Erythroblast (primary cell): ENCODE measurements around the gene TMPRSS11A.

Experiments
- GATA1 ChIP-seq: IDR thresholded peaks from 2 replicates; pipeline ENCODE4 v1.6.1; 2011; ENCODE audit warnings: low read depth, mild to moderate bottlenecking, control low read depth, low read length, moderate library complexity
- POLR2A ChIP-seq: IDR thresholded peaks from 2 replicates; pipeline ENCODE4 v1.6.1; 2011; ENCODE audit warnings: mild to moderate bottlenecking, low read length

DNA sequence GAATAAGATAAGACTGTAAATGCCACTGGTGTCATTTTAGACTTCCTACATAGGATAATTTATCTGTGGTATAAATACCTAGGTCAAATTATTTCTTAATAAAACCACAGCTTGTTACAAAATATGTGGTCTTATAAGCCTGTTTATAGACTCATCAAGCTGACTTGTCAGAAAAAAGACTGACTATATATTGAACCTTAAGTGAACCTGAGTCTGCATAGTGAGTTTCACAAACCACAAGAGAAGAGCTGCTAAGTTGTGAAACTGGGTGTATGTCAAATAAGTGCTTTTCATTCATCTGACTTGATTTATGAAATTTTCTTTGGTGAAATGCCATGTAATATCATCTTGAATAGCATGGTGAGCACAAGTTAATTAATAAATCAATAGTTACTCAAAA is 48.4 kb upstream of the TMPRSS11A start:
- no peak for TF ChIP-seq POLR2A
- TF ChIP-seq GATA1: no peak
